ENCODE measurements around the gene PDPK1. TPM values are rescaled to one million over a fixed set of nuclear protein-coding genes. Genes with fewer than 3 reads are reported as not detected.

The PDPK1 gene
- total RNA-seq, 4 donors from 2014 or later, result 28.6 to 41.7 (median 32.4) TPM

DNA sequence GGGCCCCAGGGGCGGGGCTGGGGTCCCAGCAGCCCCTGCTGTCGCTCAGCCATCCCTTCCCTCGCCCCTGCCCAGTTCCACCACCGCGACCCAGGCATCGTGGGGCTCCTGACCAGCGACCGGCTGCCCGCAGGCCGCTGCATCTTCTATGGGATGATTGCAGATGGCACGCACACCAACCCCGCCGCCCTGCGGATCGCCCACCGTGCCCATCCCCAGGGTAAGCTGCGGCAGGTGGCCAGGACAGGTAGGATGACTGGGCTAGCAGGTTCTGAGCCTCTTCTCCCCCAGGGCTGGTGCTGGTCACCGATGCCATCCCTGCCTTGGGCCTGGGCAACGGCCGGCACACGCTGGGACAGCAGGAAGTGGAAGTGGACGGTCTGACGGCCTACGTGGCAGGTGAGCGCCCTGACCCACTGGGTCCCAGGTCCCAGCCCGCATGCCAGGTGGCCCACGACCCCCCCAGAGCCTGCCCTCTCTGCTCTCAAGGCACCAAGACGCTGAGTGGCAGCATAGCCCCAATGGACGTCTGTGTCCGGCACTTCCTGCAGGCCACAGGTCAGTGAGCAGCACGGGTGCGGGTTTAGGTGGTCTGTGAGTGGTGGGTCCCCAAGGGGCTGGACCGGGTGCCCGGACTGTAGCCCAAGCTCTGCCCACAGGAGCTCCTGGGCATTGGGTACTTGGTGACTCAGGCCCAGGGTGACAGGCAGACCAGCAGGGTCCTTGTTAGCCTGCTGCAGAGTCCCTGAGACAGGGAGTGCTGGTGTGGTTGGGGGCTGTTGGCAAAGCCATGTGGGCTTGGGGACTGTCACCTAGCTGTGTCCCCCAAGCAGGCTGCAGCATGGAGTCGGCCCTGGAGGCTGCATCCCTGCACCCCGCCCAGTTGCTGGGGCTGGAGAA lies 9.4 kb upstream of the PDPK1 start:
- H3K27me3 ChIP-seq, result no peaks in the 10 kb centered on the region
- no peak overlapping the region for H3K4me3 ChIP-seq
- no peak for TF ChIP-seq CTCF (IDR thresholded peaks at IDR 0.05)
- TF ChIP-seq POLR2A (IDR thresholded peaks at IDR 0.05), result no peak
- TF ChIP-seq EP300 (IDR thresholded peaks at IDR 0.05), result no peak
- H3K4me1 ChIP-seq, result peaks cover 0 to 14% (median 6%) of the 10 kb centered on the region in 4 donors
- H3K27ac ChIP-seq, result no peak overlapping the region
- no peaks in the 10 kb centered on the region for H3K9me3 ChIP-seq
- H3K36me3 ChIP-seq, result peaks cover 0 to 70% (median 11%) of the 10 kb centered on the region in 3 donors
- WGBS, 2 donors, result 90 to 93% methylated on average over 22 to 26 of the region's 36 CpGs
- no peak for DNase-seq (ENCODE audit: low spot score in 2 of 2)

GRCh38 chr16:2529061-2529931 lies 8.5 kb upstream of the PDPK1 start:
- H3K4me3 ChIP-seq, result no peak overlapping the region
- H3K4me1 ChIP-seq, result peaks cover 0 to 14% (median 6%) of the 10 kb centered on the region in 4 donors
- no peaks in the 10 kb centered on the region for H3K27me3 ChIP-seq
- no peak overlapping the region for H3K27ac ChIP-seq
- TF ChIP-seq CTCF (IDR thresholded peaks at IDR 0.05) (no peak), POLR2A (IDR thresholded peaks at IDR 0.05) (no peak), EP300 (IDR thresholded peaks at IDR 0.05) (no peak)
- H3K36me3 ChIP-seq, result peaks cover 0 to 62% (median 11%) of the 10 kb centered on the region in 3 donors
- DNase-seq (ENCODE audit: low spot score in 2 of 2), result no peak
- WGBS, 2 donors, result 80 to 90% methylated on average over 28 to 31 of the region's 32 CpGs
- H3K9me3 ChIP-seq, result no peaks in the 10 kb centered on the region

GRCh38 chr16:2529961-2530628 lies 7.7 kb upstream of the PDPK1 start:
- WGBS, 2 donors, result 78 to 84% methylated on average over 14 to 15 of the region's 15 CpGs
- no peaks in the 10 kb centered on the region for H3K27me3 ChIP-seq
- no peak for DNase-seq (ENCODE audit: low spot score in 2 of 2)
- H3K9me3 ChIP-seq, result no peaks in the 10 kb centered on the region
- H3K27ac ChIP-seq, result peak overlapping the region in 2 of 4 donors; percentile 92 to 99
- no peak overlapping the region for H3K4me3 ChIP-seq
- H3K36me3 ChIP-seq, result peaks cover 0 to 54% (median 11%) of the 10 kb centered on the region in 3 donors
- peaks cover 0 to 11% (median 6%) of the 10 kb centered on the region in 4 donors for H3K4me1 ChIP-seq
- no peak for TF ChIP-seq POLR2A (IDR thresholded peaks at IDR 0.05)
- TF ChIP-seq EP300 (IDR thresholded peaks at IDR 0.05), result no peak
- TF ChIP-seq CTCF (IDR thresholded peaks at IDR 0.05), result no peak

DNA sequence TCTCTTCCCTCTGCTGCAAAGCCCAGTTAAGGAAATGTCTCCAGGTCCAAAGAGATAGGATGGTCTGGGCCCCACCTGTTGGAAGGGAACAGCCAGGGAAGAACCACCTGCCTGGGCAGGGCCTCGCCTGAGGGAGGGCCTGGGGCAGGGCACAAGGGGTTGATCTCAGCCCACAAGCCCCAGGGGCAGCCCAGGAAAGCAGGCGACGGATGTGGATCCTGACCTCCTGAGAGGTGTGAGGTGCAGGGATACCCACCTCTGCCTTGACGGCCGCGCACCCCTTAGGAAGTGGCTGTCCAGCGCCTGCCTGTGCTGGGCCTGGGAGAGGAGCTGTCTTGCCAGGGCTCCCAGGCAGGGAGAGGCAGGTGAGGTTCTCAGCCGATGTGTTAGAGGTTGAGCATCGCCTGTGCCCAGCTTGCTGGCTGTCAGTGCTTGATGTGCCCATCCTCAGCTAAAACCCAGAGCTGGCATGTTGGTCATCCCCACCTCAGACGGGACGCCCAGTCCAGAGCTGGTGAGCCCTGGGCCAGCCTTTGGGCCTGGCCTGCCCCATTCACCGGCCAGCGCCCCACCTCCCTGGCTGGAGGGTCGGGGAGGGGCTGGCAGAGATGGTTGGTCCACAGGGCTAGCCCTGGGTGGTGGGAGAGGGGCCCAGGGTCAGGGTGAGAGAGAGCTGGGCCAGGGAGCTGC lies 7.0 kb upstream of the PDPK1 start:
- Histone ChIP-seq H3K27ac (peak overlapping the region; percentile 92 to 99 (median 96)), H3K27me3 (no peaks in the 10 kb centered on the region), H3K9me3 (no peaks in the 10 kb centered on the region), H3K4me1 (peaks cover 0 to 16% (median 8%) of the 10 kb centered on the region in 4 donors), H3K36me3 (peaks cover 0 to 47% (median 6%) of the 10 kb centered on the region in 3 donors), H3K4me3 (no peak overlapping the region)
- no peak for DNase-seq (ENCODE audit: low spot score in 2 of 2)
- TF ChIP-seq POLR2A (IDR thresholded peaks at IDR 0.05), result no peak
- no peak for TF ChIP-seq EP300 (IDR thresholded peaks at IDR 0.05)
- no peak for TF ChIP-seq CTCF (IDR thresholded peaks at IDR 0.05)
- 74 to 81% methylated on average over 8 to 14 of the region's 14 CpGs for WGBS, 2 donors

Data from tibial nerve (tissue), 4 donors.